HG03097 (cell line): ENCODE measurements around the gene FKBP8.
A peak's percentile ranks its signal among the peaks of the same experiment; 100 is the strongest.
"Not testable (repeated sequence)": the region's sequence is repeated elsewhere in the genome, so short reads cannot be mapped to it uniquely, and the experiment has no call there.

Experiments used
- ATAC-seq: cut with Tn5 transposase; IDR thresholded peaks from one replicate; pipeline ENCODE4 v1.9.1; 2021; ENCODE audit not compliant: unreplicated experiment, low FRiP score

Gene FKBP8

DNA sequence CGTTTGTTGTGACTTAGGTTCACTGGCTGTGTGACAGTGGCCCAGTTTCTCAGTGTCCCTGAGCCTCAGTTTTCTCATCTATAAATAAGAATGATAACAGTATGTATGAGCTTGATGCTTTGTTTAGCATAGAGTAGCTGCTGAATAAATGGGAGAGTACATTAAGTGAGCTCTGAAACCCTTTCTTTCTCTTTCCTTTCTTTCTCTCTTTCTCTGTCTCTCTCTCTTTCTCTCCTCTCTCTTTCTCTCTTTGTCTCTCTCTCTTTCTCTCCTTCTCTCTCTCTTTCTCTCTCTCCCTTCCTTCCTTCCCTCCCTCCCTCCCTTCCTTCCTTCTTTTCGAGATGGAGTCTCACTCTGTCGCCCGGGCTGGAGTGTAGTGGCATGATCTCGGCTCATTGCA, 16.3 kb upstream of the FKBP8 start:
- no peak for ATAC-seq

DNA sequence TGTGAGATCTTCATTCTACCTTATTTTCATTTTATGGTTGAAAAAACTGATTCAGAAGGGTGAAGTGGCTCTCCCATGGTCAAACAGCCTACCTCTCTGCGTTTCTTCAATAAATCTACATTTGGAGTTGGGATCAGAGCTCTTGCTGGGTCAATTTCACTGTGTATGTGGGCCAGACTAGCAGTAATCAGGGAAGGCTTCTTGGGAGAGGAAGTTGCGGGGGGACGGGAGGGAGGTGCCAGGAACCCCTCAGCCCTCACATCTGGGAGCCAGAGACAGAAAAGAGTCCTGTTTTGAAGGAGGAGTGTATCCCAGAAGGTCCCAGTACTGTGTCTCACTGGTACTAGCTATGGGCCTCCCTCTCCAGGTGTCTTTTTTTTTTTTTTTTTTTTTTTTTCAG, 15.2 kb upstream of the FKBP8 start:
- ATAC-seq, result no peak

DNA sequence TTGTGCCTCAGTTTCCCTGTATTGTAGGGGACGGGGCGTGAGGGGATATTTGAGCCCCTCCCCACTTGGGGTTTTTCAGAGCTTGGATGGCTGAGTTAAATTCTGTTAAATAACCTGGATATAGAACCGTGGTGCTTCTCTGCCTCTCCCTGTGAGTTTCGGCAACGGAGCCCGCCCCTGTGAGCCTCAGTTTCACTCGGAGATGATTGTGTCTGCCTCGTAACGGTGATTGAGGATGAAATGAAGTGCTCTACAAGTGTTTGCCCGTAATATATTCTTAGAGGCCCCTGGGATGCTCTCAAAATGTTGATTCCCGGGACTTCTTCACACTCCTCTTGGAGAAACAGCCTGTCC, 14.8 kb upstream of the FKBP8 start:
- no peak for ATAC-seq

DNA sequence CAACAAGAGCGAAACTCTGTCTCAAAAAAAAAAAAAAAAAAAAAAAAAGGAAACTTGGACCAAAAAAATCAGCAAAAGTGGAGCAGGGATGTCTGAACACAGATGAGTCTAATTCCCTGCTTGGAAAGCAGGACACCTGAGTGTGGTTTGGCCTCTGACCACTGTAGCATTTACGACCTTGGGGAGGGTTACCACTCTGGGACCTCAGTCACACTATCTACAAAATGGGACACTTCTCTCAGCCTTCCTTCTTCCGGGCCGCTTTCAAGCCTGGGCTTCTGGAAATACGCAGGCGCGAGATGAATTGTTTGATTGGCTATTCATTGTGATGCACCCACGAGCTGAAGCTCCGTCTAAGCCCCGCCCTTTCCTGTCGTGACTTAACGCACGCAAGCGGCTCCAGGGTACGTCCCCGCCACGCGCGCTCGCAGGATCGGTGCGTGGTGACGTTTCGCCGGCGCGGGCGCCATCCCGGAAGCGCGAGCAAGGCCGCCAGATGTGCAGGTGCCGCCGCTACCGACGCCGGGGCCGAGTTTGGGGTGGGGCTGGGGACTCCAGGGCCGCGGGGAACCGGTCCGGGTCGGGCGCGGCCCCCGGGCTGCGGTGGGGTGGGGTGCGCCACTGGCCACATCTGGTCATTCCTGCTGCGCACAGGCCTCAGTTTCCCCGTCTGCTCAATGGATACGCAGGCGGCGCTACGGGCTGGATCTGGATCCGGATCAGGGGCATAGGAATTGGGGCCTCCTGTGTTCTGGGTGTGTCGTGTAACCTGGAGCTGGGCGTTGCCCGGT, 14.2 kb upstream of the FKBP8 start, which contains the start of gene KXD1:
Gene KXD1 (plus strand): TSS at position 460 of the 791 bp plus-strand sequence. CDS start 4,187 bp downstream, outside the sequence.
- peak; percentile 92 for ATAC-seq

DNA sequence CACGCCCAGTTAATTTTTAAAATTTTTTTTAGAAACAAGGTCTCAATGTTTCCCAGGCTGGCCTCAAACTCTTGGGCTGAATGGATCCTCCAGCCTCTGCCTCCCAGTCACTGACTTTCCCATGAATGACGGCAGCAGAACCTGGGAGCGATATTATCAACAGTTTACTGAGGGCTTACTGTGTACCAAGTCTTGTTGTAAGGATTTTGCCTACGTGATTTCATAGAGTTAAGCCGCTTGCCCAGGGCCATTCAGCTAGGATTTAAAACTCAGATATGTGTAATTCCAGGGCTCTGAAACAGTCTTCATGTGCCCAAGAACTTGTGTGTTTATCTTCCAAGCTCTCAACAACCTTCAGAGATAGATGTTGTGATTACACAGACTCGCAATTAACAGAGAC, 8.3 kb upstream of the FKBP8 start:
- ATAC-seq, result no peak

DNA sequence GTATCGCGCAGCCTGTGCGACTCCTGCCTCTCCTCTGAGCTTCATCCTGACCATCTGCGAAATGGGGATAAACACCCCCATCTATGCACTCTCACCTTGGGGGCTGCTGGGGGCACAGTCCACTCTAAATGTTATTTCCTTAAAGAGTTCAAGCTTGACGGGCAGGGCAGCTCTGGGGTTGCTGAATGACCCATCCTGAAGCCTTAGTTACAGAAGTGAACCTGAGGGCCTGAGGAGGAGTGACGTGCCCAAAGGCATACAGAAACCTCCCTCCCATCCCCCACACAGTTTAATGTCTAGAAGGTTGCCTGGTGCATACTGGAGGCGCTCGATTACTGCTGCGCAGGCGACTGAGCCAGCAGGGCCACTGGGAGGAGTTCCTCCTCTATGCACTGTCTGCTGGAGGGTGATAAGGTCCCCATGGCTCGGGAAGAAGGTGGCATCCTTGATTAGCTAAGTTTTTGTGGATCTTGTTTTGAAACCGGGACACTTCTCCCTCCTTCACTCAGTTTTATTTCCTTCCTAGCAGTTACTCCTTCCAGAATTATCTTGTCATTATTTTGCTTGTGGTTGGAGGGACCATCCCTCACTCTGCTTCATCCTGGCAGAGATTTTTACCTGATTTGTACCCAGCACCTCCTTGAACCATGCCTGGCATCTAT, 572 bp upstream of the FKBP8 start:
- peak; percentile 24 for ATAC-seq

DNA sequence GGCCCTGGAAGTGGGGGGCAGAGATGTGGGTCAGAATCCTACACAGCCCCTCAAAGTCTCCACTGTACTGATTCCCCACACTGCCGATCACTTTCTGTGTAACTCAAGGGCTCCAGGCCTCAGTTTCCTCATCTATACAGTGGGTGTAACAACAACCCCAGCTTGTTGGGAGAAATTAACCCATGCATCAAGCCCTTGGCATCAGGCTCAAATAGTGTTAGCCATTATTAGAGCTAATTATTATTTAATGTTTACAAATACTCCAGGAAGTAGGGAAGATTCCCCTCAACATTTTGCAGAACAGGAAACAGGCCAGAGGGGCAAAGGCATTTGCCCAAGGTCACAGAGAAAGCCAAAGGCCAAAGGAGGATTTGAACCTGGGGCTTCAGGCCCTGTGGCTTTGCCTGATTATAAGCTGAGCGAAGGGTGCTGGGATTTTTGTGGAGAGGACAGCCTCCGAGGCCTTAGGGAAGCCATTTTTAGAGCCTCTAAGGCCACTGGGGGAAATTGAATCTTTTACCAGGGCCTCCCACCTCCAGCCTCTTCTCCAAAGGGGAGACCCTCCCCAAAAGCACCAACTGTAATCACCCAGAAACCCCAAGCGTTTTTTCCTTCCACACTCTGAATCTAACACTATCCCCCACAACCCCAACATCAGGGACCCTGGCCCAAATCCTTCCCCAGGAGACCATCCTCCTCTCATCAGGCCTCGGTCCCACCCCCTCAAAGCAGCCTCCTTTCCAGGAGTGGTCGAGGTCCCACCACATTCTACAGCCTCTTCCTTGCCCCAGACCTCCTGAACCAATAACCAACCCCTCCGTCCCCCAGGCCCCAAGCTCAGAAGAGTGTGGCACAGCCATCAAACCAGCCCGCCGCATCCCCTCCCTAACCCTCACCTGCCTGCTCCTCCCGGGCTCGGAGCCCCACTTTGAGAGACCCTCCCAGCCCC, 1.1 kb downstream of the FKBP8 start:
- ATAC-seq, result no peak

DNA sequence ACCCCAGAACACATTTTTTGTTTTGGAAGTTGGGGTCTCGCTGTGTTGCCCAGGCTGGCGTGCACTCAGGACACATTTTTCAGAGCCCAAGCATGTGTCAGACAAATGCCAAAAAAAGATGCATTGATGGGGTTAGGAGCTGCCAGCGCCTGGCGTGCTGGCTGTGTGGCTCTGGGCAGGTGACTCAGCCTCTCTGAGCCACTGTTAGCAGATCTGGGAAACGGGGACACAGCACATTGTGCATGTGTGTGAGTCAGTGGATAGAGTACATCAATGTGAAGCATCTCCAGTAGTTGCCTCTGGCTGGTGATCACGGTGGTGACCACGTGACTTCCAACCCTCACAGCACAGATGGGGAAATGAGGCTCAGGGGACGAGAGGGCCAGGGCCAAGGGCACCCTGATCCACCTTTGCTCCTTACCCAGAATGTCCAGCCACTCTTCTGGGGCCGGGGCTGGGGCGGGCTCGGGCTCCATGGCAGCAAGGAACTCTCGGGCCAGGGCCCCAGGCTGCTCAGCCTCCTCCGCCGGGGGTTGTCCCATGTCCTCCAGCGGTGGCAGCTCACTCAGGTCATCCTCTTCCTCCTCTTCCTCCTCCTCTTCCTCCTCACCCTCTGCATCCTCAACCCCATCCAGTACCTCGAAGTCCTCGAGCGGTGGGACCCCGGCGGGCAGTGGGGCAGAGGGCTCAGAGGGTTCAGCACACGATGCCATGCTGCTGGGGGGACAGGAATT, 1.9 kb downstream of the FKBP8 start:
- ATAC-seq, result no peak

DNA sequence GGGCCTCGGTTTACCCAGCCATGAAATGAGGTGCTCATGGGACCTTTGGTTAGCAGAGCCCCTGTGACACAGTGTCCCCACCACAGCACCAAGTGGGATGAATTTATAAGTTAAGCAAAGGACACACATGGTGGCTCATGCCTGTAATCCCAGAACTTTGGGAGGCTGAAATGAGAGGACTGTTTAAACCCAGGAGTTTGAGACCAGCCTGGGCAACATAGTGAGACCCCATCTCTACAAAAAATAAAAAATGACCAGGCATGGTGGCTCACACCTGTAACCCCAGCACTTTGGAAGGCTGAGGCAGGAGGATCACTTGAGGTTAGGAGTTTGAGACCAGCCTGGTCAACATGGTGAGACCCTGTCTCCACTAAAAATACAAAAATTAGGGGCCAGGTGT, 3.2 kb downstream of the FKBP8 start:
- not testable (repeated sequence) for ATAC-seq

DNA sequence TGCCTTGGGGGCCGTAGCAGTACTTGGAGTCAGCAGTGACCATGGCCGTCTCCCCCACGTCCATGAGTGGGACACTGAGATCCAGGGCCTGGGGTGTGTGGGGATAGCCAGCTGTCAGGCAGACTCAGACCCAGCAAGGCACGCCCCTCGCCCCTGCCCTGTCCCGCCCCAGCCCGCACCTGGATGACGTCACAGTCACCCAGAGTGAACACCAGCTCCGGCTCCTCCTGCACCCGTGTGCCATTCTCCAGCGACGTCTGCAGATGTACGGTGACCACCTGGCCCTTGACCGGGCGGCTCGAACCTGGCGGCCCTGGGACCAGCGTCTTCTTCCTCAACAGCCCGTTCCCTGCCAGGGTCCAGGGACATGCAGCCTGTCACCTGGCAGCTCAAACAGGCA, 4.0 kb downstream of the FKBP8 start:
- ATAC-seq, result no peak

DNA sequence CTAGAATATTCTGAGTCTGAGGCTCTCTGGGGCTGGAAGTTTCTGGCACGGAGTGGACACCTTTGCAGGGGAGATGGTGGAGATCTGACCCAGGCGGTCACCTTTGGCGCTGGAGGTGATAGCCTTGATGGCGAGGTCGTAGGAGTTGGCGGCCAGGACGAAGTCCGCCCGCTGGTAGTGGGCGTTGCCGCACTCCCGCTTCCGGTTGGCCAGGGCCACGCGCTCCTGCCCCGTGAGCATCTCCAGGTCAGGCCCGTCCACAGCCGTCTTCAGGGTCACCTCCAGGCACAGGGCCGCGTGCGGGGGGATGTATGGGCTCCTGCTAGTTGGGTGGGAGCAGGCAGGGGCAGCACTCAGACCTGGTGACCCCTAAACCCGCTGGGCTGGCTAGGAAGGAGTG, 5.3 kb downstream of the FKBP8 start:
- no peak for ATAC-seq

DNA sequence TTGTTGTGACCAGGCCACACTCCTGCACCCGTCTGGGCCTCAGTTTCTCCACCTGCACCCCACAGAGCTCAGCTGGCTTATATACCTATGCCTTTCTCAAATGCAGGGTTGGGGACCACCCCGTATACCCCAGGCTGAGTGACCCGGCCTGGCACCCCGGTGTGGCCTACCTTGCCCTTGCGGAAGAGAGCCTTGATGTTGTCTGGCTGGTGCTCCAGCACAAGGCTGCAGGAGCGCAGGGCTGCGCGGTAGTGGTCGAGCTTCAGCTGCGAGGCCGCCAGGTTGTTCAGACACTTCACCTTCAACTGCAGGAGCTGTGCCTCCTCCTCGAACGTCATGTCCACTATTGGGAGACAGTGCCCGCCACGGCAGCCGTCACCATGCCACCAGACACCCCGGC, 5.9 kb downstream of the FKBP8 start:
- no peak for ATAC-seq

DNA sequence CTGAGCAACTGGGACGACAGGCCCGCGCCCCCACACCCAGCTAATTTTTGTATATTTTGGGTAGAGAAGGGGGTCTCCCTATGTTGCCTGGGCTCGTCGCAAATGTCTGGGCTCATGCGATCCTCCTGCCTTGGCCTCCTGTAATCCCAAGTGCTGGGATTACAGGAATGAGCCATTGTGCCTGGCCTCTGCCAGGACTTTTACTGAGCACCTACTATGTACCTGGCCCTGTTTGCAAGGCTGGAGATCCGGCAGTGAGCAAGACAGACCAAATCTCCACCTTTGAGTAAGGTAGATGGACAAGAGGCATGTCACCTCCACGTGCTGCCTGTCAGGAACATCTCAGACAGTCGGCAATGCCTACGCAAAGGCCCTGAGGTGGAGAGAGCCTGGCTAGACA, 6.9 kb downstream of the FKBP8 start:
- ATAC-seq, result no peak

DNA sequence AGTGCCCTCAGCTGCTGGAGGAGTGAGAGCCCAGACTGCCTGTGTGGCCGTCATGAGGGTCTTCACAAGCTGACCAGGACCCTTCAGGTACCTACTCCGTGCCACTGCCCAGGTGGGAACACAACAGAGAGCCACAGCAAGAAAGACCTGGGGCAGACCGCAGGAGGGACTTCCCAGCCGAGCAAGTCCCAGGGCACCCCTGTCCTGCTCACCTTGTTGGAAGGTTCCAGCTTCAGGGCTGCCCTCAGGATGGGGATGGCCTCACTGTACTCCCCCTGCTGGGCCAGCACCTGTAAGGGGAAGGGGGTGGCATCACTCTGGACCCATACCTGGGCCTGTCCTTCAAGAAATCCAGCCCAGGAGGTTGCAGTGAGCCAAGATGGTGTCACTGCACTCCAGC, 10.3 kb downstream of the FKBP8 start:
- no peak for ATAC-seq

DNA sequence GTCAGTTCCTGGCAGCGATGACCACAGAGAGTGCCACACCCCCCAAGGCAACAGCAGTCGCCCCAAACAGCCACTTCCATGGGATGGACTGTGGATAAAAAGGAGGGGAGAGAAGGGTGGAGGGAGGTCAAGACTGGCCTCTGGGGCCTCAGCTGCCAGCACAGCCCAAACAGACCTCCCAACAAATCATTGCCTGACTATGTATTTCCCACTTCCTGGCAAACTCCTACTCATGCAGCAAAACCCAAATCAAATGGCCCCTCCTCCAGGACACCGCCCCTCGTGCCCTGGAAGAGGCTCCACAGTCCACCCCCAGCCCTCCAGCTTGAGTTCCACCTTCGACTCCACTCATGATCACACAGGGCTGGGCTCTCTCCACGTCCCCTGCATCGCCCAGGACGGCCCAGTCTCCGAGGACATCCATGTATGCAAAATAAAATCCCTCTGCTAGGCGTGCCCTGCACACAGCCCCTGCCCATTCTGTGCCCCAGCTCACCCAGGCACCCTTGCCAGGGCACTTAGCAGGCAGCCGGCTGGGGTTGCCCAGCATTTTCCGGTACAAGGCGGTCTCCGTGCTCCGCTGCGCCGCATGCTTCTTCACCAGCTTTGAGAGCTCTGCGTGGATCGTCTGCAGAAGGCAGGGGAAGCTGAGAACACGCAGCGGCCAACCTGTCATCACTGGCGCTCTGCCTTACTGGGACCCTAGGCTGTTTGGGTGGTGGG, 11.0 kb downstream of the FKBP8 start:
- no peak for ATAC-seq

DNA sequence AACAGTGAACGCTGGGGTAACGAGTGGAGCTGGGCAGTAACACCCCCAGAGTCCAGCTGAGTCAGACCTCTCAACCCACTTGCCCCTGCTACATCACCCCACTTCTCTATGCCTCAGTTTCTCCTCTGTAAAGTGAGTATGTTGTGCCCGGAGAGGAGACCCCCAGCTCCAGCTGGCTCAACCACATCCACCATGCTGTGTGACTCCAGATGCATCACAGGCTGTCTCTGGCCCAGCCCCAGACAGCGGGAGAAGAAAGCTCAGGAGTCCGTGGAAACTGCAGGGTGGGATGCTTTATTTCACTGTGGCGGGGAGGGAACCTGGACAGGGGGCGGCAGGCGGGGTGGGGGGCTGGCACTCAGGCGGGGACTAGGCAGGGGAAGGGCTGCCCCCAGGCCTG, 11.9 kb downstream of the FKBP8 start:
- no peak for ATAC-seq

DNA sequence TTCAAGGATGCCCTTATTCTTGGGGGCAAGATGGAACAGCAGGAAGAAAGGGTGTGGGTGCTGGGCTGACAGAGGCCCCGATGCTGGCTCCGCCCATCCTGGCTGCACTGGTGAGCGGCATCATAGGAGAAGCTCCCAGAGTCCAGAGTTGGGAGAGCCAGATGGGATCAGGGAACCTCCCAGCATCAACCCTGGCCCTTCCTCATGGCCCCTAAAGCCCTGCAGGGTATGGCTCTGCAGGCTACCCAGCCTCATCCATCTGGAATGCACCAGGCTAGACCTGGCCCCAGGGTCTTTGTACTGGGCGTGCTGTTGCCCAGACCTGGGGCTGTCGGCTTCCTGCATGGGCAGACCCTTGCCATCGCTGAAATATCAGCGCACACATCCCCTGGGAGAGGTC, 13.6 kb downstream of the FKBP8 start:
- no peak for ATAC-seq

DNA sequence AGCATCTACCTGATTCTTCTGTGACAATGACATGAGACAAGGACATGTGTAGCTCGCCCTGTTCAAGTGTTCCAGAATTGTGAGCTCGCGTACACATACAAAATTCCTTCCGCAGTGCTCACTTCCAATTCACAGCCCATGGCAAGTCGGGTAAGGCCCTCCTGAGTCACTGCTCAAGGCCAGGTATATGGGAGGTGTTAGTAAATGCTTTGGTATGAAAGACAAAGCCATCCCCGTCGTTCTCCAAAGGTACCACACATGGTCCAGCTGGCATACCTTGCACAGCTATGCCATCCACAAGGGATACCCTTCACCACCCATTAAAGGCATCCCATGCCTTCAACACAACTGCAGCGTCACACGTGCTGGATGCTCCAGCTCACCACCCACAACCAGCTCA, 17.1 kb downstream of the FKBP8 start:
- ATAC-seq, result no peak

DNA sequence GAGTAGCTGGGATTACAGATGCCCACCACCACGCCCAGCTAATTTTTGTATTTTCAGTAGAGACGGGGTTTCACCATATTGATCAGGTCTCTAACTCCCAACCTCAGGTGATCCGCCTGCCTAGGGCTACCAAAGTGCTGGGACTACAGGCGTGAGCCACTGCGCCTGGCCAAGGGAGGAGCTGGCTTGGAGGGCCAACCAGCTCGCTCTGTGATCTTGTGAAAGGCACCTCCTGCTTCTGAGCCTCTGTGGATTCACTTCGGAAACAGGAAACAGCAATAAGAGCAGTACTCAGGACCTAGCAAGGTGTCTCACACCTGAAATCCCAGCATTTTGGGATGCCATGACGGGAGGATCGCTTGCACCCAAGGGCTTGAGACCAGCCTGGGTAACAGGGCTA, 19.5 kb downstream of the FKBP8 start:
- no peak for ATAC-seq

DNA sequence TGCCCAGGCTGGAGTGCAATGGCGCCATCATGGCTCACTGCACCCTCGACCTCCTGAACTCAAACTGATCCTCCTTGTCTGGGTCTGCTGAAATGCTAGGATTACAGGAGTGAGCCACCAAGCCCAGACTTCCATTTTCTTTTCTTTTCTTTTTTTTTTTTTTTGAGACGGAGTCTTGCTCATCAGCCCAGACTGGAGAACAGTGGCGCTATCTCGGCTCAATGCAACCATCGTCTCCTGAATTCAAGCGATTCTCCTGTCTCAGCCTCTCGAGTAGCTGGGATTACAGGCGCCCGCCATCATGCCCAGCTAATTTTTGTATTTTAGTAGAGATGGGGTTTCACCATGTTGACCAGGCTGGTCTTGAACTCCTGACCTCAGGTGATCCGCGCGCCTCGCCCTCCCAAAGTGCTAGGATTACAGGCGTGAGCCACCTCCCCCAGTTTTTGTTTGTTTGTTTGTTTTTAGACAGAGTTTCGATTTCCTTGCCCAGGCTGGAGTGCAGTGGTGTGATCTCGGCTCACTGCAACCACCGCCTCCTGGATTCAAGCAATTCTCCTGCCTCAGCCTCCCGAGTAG, 20.4 kb downstream of the FKBP8 start:
- ATAC-seq, result not testable (repeated sequence)
